HG03354 (cell line): ENCODE data around the gene SAMD4B.
"Not testable (repeated sequence)": the region's sequence is repeated elsewhere in the genome, so short reads cannot be mapped to it uniquely, and the experiment has no call there.

ENCODE experiments used
- ATAC-seq: cut with Tn5 transposase; IDR thresholded peaks from one replicate; pipeline ENCODE4 v1.9.1; 2021; ENCODE audit warnings: mild to moderate bottlenecking; ENCODE audit not compliant: unreplicated experiment, poor library complexity, severe bottlenecking

The SAMD4B gene

GRCh38 chr19:39332738-39333137, 9.5 kb upstream of the SAMD4B start:
- not testable (repeated sequence) for ATAC-seq

- ATAC-seq, result no peak
These were observed 8.7 kb upstream of the SAMD4B start for GRCh38 chr19:39333507-39333906.

GRCh38 chr19:39334444-39334976, 7.7 kb upstream of the SAMD4B start:
- ATAC-seq, result no peak

- no peak for ATAC-seq
These were observed 7.1 kb upstream of the SAMD4B start for GRCh38 chr19:39335168-39335548.

- no peak for ATAC-seq
These were observed 5.7 kb upstream of the SAMD4B start for GRCh38 chr19:39336483-39336882.

GRCh38 chr19:39339674-39340073, 2.5 kb upstream of the SAMD4B start:
- ATAC-seq, result no peak

- ATAC-seq, result not testable (repeated sequence)
These were observed 2.1 kb upstream of the SAMD4B start for GRCh38 chr19:39340156-39340555.

GRCh38 chr19:39341129-39341718, 997 bp upstream of the SAMD4B start:
- no peak for ATAC-seq

GRCh38 chr19:39342647-39343305, 555 bp downstream of the SAMD4B start:
- no peak for ATAC-seq

- no peak for ATAC-seq
These were observed 3.7 kb downstream of the SAMD4B start for GRCh38 chr19:39345956-39346355.

- no peak for ATAC-seq
These were observed 5.3 kb downstream of the SAMD4B start for GRCh38 chr19:39347332-39348164.

- ATAC-seq, result no peak
These were observed 7.1 kb downstream of the SAMD4B start for GRCh38 chr19:39349326-39349725.

- no peak for ATAC-seq
These were observed 7.9 kb downstream of the SAMD4B start for GRCh38 chr19:39350156-39350555.

- peak; percentile 68 for ATAC-seq
These were observed 9.4 kb downstream of the SAMD4B start for GRCh38 chr19:39351537-39352064.

- no peak for ATAC-seq
These were observed 10.4 kb downstream of the SAMD4B start for GRCh38 chr19:39352381-39353255.

GRCh38 chr19:39355253-39355652, 13.0 kb downstream of the SAMD4B start:
- ATAC-seq, result no peak

- ATAC-seq, result no peak
These were observed 13.9 kb downstream of the SAMD4B start for GRCh38 chr19:39356073-39356472.

- ATAC-seq, result no peak
These were observed 14.4 kb downstream of the SAMD4B start for GRCh38 chr19:39356647-39357046.

- no peak for ATAC-seq
These were observed 16.8 kb downstream of the SAMD4B start for GRCh38 chr19:39359026-39359425.
